Measurements from ENCODE around the gene S100A9. TPM values are rescaled to one million over a fixed set of nuclear protein-coding genes. Genes with fewer than 3 reads are reported as not detected.

S100A9 gene
- total RNA-seq, 1 experiment from 2014 or later: 0.59 TPM

DNA sequence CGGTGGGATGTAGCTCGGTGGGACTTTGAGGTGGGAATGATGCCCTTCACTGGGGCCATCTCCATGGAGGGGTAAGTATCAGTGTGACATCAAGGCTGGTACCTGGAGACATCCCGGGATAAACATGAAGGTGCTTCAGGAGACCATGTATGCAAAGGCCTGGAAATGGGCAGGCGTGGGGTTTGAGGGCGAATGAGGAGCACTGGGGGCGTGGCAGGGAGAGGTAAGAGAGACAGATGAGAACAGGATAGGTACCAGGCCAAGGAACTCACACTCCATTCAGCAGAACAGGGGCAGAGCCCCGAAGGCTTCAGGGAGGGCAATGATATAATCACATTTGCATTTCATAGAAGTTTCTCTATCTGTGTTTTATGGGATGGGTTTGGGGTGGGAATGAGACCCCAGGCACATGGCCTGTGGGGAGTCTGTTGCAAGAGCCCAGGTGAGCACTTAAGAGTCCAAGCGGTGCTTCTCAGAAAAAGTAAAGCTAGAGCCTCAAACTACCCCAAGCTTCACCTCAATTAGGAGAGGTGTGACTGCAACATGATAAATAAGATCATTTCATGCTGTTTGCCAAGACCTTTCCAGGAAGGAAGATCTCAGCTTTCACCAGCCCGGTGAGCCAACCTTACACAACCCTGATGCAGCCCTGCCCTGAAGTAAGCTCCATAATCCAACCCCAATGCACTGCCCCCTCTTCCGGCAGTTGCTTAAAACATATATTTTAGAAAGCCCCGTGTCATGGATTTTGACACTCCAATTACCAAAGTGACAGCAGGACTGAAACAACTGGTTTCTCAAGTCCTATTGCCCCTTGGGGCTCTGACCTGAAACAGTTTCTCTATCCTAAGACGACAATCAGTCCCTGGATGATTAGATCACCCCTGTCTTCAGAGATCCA is 7.4 kb downstream of the S100A9 start:
- DNase-seq (ENCODE audit: low read depth, low spot score) (no peak), ATAC-seq (no peak)
- Histone ChIP-seq H3K79me2 (ENCODE audit: insufficient read depth, low read length) (no peaks in the 10 kb centered on the region), H3K36me3 (ENCODE audit: control insufficient read depth in 1 of 2, insufficient read depth in 2 of 2, low read length in 2 of 2) (no peaks in the 10 kb centered on the region), H3K9me3 (ENCODE audit: control insufficient read depth in 1 of 2, insufficient read depth in 1 of 2, low read depth in 1 of 2, low read length in 2 of 2) (no peaks in the 10 kb centered on the region), H3K4me3 (replicated peaks in 1 of 2; ENCODE audit: low read depth in 1 of 2, low read length in 2 of 2) (no peak overlapping the region), H3K4me2 (ENCODE audit: low read length) (no peak overlapping the region), H3K27ac (ENCODE audit: low read depth, low read length) (no peak overlapping the region), H3K9ac (ENCODE audit: low read length) (no peak overlapping the region), H2AFZ (ENCODE audit: low read depth, low read length, poor library complexity, severe bottlenecking) (no peak overlapping the region), H3K27me3 (ENCODE audit: insufficient read depth, low read length) (peaks cover 28% of the 10 kb centered on the region), H3K4me1 (ENCODE audit: control insufficient read depth in 1 of 2, insufficient read depth in 2 of 2, low read length in 2 of 2) (no peaks in the 10 kb centered on the region), H4K20me1 (ENCODE audit: insufficient read depth) (no peaks in the 10 kb centered on the region), H3K9me2 (ENCODE audit: insufficient read depth) (no peaks in the 10 kb centered on the region)
- intact Hi-C loops (cut with micrococcal nuclease): no loop called here
- no TSS peak for BruUV-seq (replicated peaks)
- TF ChIP-seq JUND (IDR thresholded peaks at IDR 0.05): no peak
- TF ChIP-seq CBX3 (IDR thresholded peaks at IDR 0.05; ENCODE audit: low read depth): no peak
- no peak for TF ChIP-seq EZH2 (IDR thresholded peaks at IDR 0.05)
- TF ChIP-seq RAD21 (IDR thresholded peaks at IDR 0.05; ENCODE audit: low read depth): no peak
- POLR2A ChIA-PET: no interaction called here
- RAD21 ChIA-PET (ENCODE audit: low non-redundant PET in 1 of 2, low total read pairs in 2 of 2, uncharacterized antibody in 2 of 2, unreplicated experiment in 2 of 2): no interaction called here
- CTCF ChIA-PET: interaction anchor here (1.1 kb wide), 1 partner anchor 11 kb away, joined by 5 read pairs; no protein-coding TSS in a partner anchor

- no TSS peak for BruUV-seq (replicated peaks)
- H3K9me2 ChIP-seq (ENCODE audit: insufficient read depth): no peaks in the 10 kb centered on the region
- H3K4me3 ChIP-seq (replicated peaks in 1 of 2; ENCODE audit: low read depth in 1 of 2, low read length in 2 of 2): no peak overlapping the region
- H3K36me3 ChIP-seq (ENCODE audit: control insufficient read depth in 1 of 2, insufficient read depth in 2 of 2, low read length in 2 of 2): no peaks in the 10 kb centered on the region
- no peaks in the 10 kb centered on the region for H4K20me1 ChIP-seq (ENCODE audit: insufficient read depth)
- RAD21 ChIA-PET (ENCODE audit: low non-redundant PET in 1 of 2, low total read pairs in 2 of 2, uncharacterized antibody in 2 of 2, unreplicated experiment in 2 of 2): no interaction called here
- H3K27me3 ChIP-seq (ENCODE audit: insufficient read depth, low read length): peaks cover 33% of the 10 kb centered on the region
- H3K9ac ChIP-seq (ENCODE audit: low read length): no peak overlapping the region
- intact Hi-C loops (cut with micrococcal nuclease): no loop called here
- no peaks in the 10 kb centered on the region for H3K9me3 ChIP-seq (ENCODE audit: control insufficient read depth in 1 of 2, insufficient read depth in 1 of 2, low read depth in 1 of 2, low read length in 2 of 2)
- H3K4me2 ChIP-seq (ENCODE audit: low read length): no peak overlapping the region
- TF ChIP-seq, protein P1, sequence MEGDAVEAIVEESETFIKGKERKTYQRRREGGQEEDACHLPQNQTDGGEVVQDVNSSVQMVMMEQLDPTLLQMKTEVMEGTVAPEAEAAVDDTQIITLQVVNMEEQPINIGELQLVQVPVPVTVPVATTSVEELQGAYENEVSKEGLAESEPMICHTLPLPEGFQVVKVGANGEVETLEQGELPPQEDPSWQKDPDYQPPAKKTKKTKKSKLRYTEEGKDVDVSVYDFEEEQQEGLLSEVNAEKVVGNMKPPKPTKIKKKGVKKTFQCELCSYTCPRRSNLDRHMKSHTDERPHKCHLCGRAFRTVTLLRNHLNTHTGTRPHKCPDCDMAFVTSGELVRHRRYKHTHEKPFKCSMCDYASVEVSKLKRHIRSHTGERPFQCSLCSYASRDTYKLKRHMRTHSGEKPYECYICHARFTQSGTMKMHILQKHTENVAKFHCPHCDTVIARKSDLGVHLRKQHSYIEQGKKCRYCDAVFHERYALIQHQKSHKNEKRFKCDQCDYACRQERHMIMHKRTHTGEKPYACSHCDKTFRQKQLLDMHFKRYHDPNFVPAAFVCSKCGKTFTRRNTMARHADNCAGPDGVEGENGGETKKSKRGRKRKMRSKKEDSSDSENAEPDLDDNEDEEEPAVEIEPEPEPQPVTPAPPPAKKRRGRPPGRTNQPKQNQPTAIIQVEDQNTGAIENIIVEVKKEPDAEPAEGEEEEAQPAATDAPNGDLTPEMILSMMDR (IDR thresholded peaks at IDR 0.05 in 2 of 3, conservative IDR thresholded peaks at IDR 0.05 in 1 of 3; ENCODE audit: borderline replicate concordance in 1 of 3, insufficient read depth in 1 of 3, low read depth in 2 of 3, low read length in 2 of 3): no peak
- no peaks in the 10 kb centered on the region for H3K79me2 ChIP-seq (ENCODE audit: insufficient read depth, low read length)
- no peak overlapping the region for H3K27ac ChIP-seq (ENCODE audit: low read depth, low read length)
- no peaks in the 10 kb centered on the region for H3K4me1 ChIP-seq (ENCODE audit: control insufficient read depth in 1 of 2, insufficient read depth in 2 of 2, low read length in 2 of 2)
- no peak overlapping the region for H2AFZ ChIP-seq (ENCODE audit: low read depth, low read length, poor library complexity, severe bottlenecking)
- DNase-seq (ENCODE audit: low read depth, low spot score) (no peak), ATAC-seq (no peak)
- CTCF ChIA-PET: no interaction called here
- POLR2A ChIA-PET: no interaction called here
These were observed 8.0 kb downstream of the S100A9 start for GRCh38 chr1:153365696-153366095.
